Activated naive CD8-positive, alpha-beta T cell treated with anti-CD3 and anti-CD28 coated beads, Interleukin-2, amount 10 ng/mL, durations not matched to agents 7 days and 5 days (primary cell): ENCODE results near the gene GTPBP6. TPM values are rescaled to one million over a fixed set of nuclear protein-coding genes. Genes with fewer than 3 reads are reported as not detected.
A peak's percentile ranks its signal among the peaks of the same experiment; 100 is the strongest.

Experiments
- ATAC-seq: fragments of 150-1000 bp; cut with Tn5 transposase; one replicate; pipeline ENCODE4 v1.10.0; 2021; ENCODE audit warnings: low read depth, moderate library complexity
- POLR2A ChIA-PET: fragments of 350-600 bp; sonication (Branson Sonifier 250); formaldehyde crosslinking; loops from one replicate; lab custom pipeline; 2021; ENCODE audit warnings: antibody characterized with exemption; lab: Charles Lee
- DNase-seq: peaks from one replicate; pipeline ENCODE4 v3.0.0; 2021
- H3K27ac Mint-ChIP-seq: one replicate; pipeline ENCODE4 v1.8.0; 2022; ENCODE audit warnings: mild to moderate bottlenecking, mixed read lengths
- H3K27me3 Mint-ChIP-seq: one replicate; pipeline ENCODE4 v1.8.0; 2022; ENCODE audit warnings: mild to moderate bottlenecking, moderate library complexity, mixed read lengths
- H3K36me3 Mint-ChIP-seq: one replicate; pipeline ENCODE4 v1.8.0; 2021; ENCODE audit warnings: mild to moderate bottlenecking, mixed read lengths
- H3K4me1 Mint-ChIP-seq: one replicate; pipeline ENCODE4 v1.8.0; 2021; ENCODE audit warnings: mixed read lengths
- H3K4me3 Mint-ChIP-seq: one replicate; pipeline ENCODE4 v1.8.0; 2022; ENCODE audit warnings: mild to moderate bottlenecking, moderate library complexity, mixed read lengths
- H3K9me3 Mint-ChIP-seq: one replicate; pipeline ENCODE4 v1.8.0; 2021; ENCODE audit warnings: mixed read lengths
- total RNA-seq, 2 experiments: library from RNA; stranded (reverse); gene quantifications; one replicate each; pipeline ENCODE4 v1.2.3, GENCODE V29; 2021

GTPBP6 gene
- total RNA-seq, 2 experiments from 2014 or later, result 63.1 to 64.5 TPM

DNA sequence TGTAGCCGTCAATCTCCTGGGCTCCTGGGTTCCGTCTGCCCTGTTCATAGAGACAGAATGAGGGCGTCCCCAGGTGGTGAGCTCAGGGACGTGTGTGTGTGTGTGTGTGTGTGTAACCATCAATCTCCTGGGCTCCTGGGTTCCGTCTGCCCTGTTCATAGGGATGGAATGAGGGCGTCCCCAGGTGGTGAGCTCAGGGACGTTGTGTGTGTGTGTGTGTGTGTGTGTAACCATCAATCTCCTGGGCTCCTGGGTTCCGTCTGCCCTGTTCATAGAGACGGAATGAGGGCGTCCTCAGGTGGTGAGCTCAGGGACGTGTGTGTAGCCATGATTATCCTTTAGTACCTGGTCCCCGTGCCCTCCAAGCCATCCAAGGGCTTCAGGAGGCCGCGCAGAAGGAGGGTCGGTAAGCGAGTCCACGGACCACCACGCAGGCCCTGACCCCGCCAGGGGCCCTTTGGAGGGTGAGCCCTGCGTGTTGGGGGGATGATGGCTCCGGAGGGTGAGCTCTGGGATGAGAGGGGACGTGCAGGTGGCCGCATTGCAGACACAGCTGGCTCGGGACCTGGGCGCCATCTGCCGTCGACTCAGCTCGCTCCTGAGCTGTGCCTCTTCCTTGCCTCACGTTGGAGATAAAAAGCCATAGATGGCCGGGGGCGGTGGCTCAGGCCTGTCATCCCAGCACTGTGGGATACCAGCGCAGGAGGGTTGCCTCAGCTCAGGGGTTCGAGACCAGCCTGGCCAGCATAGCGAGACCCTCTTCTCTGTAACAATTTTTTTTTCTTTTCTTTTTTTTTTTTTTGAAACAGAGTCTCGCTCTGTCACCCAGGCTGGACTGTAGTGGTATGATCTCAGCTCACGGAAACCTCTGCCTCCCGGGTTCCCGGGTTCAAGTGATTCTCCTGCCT lies 5.4 kb upstream of the GTPBP6 start:
- H3K36me3 Mint-ChIP-seq, result no peaks in the 10 kb centered on the region
- DNase-seq, result peak; percentile 69
- peaks cover 21% of the 10 kb centered on the region for H3K4me1 Mint-ChIP-seq
- POLR2A ChIA-PET, result no interaction called here
- H3K27me3 Mint-ChIP-seq, result no peaks in the 10 kb centered on the region
- H3K4me3 Mint-ChIP-seq, result peak overlapping the region; percentile 67
- peak; percentile 29 for ATAC-seq
- no peaks in the 10 kb centered on the region for H3K9me3 Mint-ChIP-seq
- peak overlapping the region; percentile 75 for H3K27ac Mint-ChIP-seq

DNA sequence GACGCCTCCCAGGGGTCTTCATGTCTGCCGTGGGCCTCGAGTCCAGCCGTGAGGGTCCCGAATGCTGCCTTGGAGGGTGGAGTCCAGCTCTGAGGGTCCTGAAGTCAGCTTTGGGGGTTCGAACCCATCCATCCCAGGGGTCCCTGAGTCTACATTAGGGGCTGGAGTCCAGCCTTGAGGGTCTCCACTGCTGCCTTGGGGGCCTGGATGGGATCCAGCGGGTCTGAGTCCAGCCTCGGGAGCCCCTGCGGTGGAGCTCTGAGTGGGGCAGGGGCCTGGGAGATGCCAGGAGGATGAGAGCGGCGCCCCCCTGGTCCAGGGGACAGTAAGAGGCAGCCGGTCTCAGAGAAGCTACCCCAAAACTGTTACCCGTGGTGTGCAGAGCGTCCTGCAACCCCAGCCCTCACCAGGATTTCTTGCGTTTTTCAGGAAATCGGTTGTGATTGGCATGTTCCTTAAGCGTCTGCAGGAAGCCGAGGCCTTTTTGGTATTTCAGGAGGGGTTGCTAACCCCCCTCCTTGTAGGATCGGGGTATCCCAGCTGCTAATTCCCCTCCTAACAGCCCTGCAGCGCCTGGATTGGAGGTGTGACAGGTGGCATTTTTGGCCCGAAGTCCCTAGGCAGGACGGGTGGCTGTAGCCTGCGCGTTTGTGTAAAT lies 1.7 kb upstream of the GTPBP6 start:
- no peaks in the 10 kb centered on the region for H3K27me3 Mint-ChIP-seq
- H3K36me3 Mint-ChIP-seq, result peaks cover 4% of the 10 kb centered on the region
- ATAC-seq (no peak), DNase-seq (peak; percentile 49)
- peaks cover 25% of the 10 kb centered on the region for H3K4me1 Mint-ChIP-seq
- peak overlapping the region; percentile 82 for H3K27ac Mint-ChIP-seq
- POLR2A ChIA-PET, result no interaction called here
- peak overlapping the region; percentile 89 for H3K4me3 Mint-ChIP-seq
- no peaks in the 10 kb centered on the region for H3K9me3 Mint-ChIP-seq

DNA sequence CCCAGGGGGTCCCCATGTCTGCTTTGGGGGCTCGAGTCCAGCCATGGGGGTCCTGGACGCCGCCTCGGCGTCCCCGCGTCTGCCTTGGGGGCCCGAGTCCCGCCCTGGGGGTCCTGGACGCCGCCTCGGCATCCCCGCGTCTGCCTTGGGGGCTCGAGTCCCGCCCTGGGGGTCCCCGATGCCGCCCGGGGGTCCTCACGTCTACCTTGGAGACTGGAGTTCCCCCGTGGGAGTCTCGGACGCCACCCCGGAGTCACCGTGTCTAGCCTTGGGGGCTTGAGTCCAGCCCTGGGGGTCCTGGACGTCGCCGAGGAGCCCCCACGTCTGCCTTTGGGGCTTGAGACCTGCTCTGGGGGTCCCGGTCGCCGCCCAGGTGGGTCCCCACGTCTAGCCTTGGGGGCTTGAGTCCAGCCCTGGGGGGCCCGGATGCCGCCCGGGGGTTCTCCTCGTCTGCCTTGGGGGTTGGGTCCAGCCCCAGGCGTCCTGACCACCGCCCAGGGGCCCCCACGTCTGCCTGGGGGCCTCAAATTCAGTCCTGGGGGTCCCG lies 1.1 kb upstream of the GTPBP6 start:
- POLR2A ChIA-PET, result no interaction called here
- peak overlapping the region; percentile 89 for H3K4me3 Mint-ChIP-seq
- no peak for ATAC-seq
- H3K9me3 Mint-ChIP-seq, result no peaks in the 10 kb centered on the region
- no peaks in the 10 kb centered on the region for H3K27me3 Mint-ChIP-seq
- H3K27ac Mint-ChIP-seq, result peak overlapping the region; percentile 82
- peak; percentile 62 for DNase-seq
- peaks cover 22% of the 10 kb centered on the region for H3K4me1 Mint-ChIP-seq
- peaks cover 4% of the 10 kb centered on the region for H3K36me3 Mint-ChIP-seq

DNA sequence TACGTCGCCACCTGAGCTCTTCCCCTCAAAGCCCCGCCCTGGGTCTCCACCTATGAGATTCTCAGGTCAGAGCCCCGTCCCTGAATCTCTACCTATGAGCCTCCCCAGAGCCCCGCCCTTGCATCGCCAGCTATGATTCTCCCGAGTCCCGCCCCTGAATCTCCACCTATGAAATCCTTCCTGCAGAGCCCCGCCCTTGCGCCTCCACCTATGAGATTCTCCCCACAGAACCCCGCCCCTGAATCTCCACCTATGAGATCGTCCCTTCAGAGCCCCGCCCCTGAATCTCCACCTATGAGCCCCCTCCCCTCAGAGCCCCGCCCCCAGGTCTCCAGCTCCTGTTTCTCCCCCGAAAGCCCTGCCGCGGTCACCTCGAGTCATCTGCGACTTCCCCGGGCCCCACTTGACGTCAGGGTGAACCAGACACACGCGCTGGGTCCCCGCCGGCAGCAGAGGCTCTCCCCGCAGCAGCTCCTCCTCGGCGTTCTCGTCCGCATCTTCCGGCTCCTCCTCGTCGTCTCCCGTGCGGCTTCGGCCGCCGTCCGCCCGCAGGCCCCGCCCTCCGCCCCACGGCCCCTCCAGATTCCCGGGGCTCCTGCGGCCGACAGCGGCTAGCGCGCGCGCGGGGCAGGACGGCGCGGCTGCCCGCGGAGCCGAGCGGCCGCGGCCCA lies 393 bp downstream of the GTPBP6 start:
- Mint-ChIP-seq H3K27ac (peak overlapping the region; percentile 94), H3K4me1 (peaks cover 16% of the 10 kb centered on the region), H3K4me3 (peak overlapping the region; percentile 84), H3K9me3 (no peaks in the 10 kb centered on the region), H3K27me3 (no peaks in the 10 kb centered on the region), H3K36me3 (peaks cover 8% of the 10 kb centered on the region)
- POLR2A ChIA-PET, result no interaction called here
- peak; percentile 66 for ATAC-seq
- DNase-seq, result peak; percentile 95

DNA sequence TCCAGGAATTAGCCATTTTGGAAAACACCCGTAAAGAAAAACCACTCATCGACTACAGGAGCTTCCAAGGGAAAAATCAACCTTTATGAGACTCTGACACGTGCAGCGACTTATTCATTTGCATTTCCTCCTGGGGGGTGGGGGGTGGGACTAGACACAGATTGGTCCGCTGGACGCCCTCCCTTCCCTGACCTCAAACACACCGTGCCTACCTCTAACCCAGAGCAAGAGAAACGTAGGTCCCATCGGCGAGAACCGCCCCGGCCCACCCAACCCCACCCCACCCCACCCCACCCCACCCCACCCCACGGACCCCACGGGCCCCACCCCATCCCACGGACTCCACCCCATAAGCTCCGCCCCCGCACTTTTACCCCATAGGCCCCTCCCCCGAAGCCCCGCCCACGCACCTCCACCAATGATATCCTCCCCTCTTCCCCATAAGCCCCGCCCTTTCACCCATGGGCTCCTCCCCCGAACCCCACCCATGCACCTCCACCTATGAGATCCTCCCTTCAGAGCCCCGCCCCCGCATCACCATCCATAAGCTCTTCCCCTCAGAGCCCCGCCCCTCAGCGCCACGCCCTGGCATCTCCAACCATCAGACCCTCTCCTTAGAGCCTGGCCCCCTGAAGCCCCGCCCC lies 1.1 kb downstream of the GTPBP6 start:
- no peak for DNase-seq
- Mint-ChIP-seq H3K36me3 (peaks cover 9% of the 10 kb centered on the region), H3K4me1 (peaks cover 11% of the 10 kb centered on the region), H3K9me3 (no peaks in the 10 kb centered on the region), H3K27me3 (no peaks in the 10 kb centered on the region), H3K4me3 (peak overlapping the region; percentile 84), H3K27ac (peak overlapping the region; percentile 94)
- ATAC-seq, result no peak
- POLR2A ChIA-PET, result no interaction called here

DNA sequence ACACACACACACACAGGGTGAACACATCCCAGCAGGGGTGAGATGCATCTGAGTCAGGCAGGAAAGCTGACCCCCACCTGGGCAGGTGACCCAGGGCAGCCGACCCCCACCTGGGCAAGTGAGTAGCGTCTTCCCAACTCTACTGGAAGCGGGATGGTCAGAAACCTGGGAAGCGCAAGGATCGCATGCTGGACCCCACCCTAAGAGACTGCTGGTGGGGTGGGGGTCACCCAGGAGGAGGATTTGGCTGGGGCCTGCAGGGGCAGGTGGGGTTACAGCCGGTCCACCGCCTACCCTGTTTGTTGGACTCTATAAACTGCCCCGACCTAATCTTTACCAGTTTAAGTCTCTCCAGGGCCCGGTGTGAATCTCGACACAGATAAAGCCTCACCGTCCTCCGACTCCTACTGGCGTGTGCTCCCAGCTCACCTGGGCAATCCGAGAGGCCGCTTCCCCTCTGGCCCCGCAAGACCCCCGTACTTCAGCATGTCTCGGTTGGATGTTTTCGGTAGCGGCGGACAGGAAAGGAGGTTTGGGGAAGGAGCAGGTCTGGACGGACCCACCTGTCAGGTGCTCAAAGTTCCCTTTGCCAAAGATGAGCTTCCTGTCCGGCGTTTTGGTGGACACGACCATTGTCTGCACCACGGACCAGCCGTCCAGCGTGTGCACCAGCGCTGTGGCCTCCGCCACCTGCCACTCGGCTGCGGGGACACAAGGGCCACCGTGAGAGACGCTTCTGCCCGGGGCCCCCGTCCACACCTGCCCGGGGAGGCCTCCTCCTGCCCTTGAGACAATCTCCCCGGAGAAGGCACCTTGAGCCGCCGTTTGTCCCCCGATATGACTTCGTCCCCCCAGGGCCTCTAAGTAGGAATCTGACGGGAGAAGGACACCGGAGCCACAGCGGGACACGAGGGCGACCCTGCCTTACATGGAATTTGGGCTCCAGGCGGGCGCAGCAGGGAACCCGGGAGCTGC lies 2.0 kb downstream of the GTPBP6 start:
- Mint-ChIP-seq H3K27ac (peak overlapping the region; percentile 25), H3K9me3 (no peaks in the 10 kb centered on the region), H3K27me3 (no peaks in the 10 kb centered on the region), H3K4me3 (peak overlapping the region; percentile 52), H3K4me1 (peaks cover 14% of the 10 kb centered on the region), H3K36me3 (peaks cover 15% of the 10 kb centered on the region)
- POLR2A ChIA-PET, result no interaction called here
- DNase-seq, result no peak
- ATAC-seq, result no peak

DNA sequence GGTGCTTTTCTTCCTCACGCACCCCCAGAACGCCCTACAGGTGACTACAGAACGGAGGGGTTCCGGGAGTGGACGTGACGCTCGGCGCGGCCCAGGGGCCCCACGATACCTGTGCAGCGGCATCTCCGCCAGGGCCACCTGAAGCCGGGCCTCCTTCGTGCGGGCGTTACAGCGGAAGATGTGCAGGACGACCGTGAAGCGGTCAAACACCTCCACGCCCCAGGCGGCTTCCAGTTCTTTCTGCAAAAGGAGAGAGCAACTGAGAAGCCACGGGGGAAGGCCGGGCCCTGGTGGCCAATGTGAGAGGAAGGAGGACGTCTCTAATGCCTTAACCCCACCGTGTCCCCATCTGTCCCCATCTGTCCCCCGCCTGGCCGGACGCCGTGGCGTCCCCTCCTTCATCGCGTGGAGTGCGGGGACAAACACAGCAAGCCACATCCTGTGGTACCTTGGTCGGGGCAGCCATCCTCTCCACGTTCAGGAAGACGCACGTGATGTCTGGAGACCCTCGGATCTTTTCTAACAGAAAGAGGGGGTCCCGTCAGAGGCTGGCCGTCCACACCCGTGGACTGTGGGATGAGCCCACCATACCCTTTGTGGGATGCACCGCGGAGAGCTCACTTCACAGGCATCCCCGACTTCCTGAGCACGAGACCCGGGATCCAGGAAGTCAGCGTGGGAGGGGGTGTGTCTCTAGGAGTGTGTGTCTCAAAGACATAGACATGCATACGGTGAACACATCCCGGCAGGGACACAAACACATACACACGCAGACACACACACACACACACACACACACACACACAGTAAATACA lies 3.6 kb downstream of the GTPBP6 start:
- DNase-seq (no peak), ATAC-seq (no peak)
- Mint-ChIP-seq H3K27ac (no peak overlapping the region), H3K27me3 (no peaks in the 10 kb centered on the region), H3K9me3 (no peaks in the 10 kb centered on the region), H3K36me3 (peaks cover 17% of the 10 kb centered on the region), H3K4me3 (no peak overlapping the region), H3K4me1 (peaks cover 9% of the 10 kb centered on the region)
- POLR2A ChIA-PET, result no interaction called here

DNA sequence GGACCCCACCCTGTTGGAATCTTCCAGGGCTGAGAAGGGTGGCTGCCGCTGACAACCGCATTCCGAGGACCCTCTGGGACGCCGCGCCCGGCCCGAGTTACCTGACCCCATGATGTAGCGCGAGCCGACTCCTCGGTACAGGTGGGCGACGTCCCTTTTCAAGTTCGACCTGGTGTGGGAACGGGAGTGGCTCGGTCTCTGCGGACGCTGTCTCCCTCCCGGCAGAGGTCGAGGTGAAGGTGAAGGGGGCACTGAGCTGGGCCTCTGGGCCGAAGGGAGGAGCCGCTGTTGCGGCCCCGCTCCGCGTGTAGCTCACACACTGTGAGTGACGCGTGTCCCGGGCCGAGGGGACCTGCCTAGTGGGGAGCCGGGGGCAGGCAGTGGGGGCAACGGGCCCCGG lies 4.5 kb downstream of the GTPBP6 start:
- ATAC-seq, result no peak
- no peaks in the 10 kb centered on the region for H3K9me3 Mint-ChIP-seq
- no peak for DNase-seq
- POLR2A ChIA-PET, result no interaction called here
- no peak overlapping the region for H3K27ac Mint-ChIP-seq
- no peak overlapping the region for H3K4me3 Mint-ChIP-seq
- H3K36me3 Mint-ChIP-seq, result peaks cover 17% of the 10 kb centered on the region
- H3K27me3 Mint-ChIP-seq, result no peaks in the 10 kb centered on the region
- peaks cover 9% of the 10 kb centered on the region for H3K4me1 Mint-ChIP-seq

DNA sequence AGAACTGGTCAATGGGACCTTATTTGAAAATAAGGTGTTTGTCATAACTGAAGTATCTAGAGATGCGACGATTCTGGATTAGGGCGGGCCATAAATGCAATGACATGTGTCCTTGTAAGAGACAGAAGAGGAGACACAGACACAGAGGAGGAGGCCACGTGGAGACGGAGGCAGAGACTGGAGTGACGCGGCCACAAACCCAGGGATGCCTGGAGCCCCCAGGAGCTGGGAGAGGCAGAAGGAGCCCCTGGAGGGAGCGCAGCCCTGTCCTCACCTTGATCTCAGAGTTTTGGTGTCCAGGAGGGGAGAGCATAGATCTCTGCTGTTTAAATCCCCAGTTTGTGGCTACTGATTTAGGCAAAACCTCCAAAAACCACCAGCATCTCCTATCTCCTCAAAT lies 5.0 kb downstream of the GTPBP6 start:
- POLR2A ChIA-PET, result no interaction called here
- peak overlapping the region; percentile 21 for H3K27ac Mint-ChIP-seq
- no peak overlapping the region for H3K4me3 Mint-ChIP-seq
- H3K4me1 Mint-ChIP-seq, result peaks cover 9% of the 10 kb centered on the region
- no peaks in the 10 kb centered on the region for H3K27me3 Mint-ChIP-seq
- no peaks in the 10 kb centered on the region for H3K9me3 Mint-ChIP-seq
- DNase-seq, result no peak
- peaks cover 17% of the 10 kb centered on the region for H3K36me3 Mint-ChIP-seq
- ATAC-seq, result no peak

DNA sequence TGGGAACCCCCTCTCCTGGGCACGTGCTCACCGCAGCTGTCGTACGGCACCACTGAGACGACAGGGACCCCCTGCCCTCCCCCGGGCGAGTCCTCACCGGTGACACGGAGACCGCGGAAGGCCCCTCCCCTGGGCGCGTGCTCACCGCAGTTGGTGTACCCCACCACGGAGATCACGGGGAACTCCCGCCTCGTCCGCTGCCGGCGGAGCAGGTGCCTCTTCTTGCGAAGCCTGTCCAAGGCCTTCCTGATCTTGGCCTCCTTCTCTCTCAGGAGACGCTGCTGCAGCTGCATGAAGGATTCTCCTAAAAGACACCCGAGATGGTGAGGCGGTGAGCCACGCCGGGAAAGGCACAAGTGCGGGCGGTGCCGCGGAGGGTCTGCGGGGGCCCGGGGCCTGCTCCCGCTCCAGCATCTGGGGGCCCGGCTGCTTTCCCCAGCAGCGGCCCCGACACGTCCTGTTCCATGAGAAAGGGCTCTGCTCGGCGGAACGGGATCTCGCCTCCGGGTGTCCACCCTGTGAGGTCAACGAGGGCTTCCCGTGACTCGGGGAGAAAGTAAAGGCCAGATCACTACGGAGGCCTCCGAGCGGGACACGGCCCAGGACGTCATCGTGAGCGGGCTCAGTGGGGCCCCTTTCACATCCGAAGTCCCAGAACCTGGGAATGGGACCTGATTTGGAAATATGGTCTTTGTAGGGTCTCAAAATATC lies 5.8 kb downstream of the GTPBP6 start:
- H3K27ac Mint-ChIP-seq, result no peak overlapping the region
- H3K4me1 Mint-ChIP-seq, result peaks cover 6% of the 10 kb centered on the region
- H3K4me3 Mint-ChIP-seq, result no peak overlapping the region
- POLR2A ChIA-PET, result no interaction called here
- no peak for DNase-seq
- peaks cover 18% of the 10 kb centered on the region for H3K36me3 Mint-ChIP-seq
- H3K9me3 Mint-ChIP-seq, result no peaks in the 10 kb centered on the region
- H3K27me3 Mint-ChIP-seq, result no peaks in the 10 kb centered on the region
- no peak for ATAC-seq
